SK-N-SH (cell line): Measurements from ENCODE around the gene GAN. TPM values are rescaled to one million over a fixed set of nuclear protein-coding genes. Genes with fewer than 3 reads are reported as not detected.

Experiments used
- CTCF ChIA-PET: fragments of 300-600, 350-600 bp; formaldehyde crosslinking; extraction: SDS; loops from one replicate; lab custom pipeline; 2021; lab: Yijun Ruan, JAX
- POLR2A ChIA-PET: fragments of 350-600 bp; sonication (Branson Sonifier 250); formaldehyde crosslinking; extraction: SDS; loops from one replicate; lab custom pipeline; 2020; ENCODE audit warnings: antibody characterized with exemption, inconsistent platforms; lab: Yijun Ruan, JAX
- DNase-seq: peaks from one replicate; pipeline ENCODE4 v3.0.0; 2012
- H2AFZ ChIP-seq: fragments of 200-600 bp; sonication (generic); 2 replicates; pipeline ENCODE4 v1.8.1; 2016; ENCODE audit warnings: antibody characterized with exemption, mild to moderate bottlenecking, low read depth
- H3F3A ChIP-seq: fragments of 200-600 bp; sonication (generic); replicated peaks from 2 replicates; pipeline ENCODE3; 2016; ENCODE audit warnings: antibody characterized with exemption, mild to moderate bottlenecking; ENCODE audit not compliant: insufficient read depth
- H3K27ac ChIP-seq, 2 experiments: fragments of 200-500 bp in 1 of 2; fragments of 200-600 bp in 1 of 2; sonication (Bioruptor generic) in 1 of 2; sonication (generic), shearing (Covaris generic) in 1 of 2; 2 replicates each; pipeline versions ENCODE4 v1.5.1 to v1.6.1; 2014 to 2016; ENCODE audit warnings: low read depth in 2 of 2, inconsistent platforms in 1 of 2, low read length in 1 of 2, mild to moderate bottlenecking in 1 of 2, mixed read lengths in 1 of 2
- H3K27me3 ChIP-seq: fragments of 200-600 bp; sonication (generic), shearing (Covaris generic); 2 replicates; pipeline ENCODE4 v1.6.1; 2016; ENCODE audit warnings: mixed run types; ENCODE audit not compliant: insufficient read depth
- H3K36me3 ChIP-seq, 2 experiments: fragments of 200-500 bp in 1 of 2; fragments of 200-600 bp in 1 of 2; sonication (Bioruptor generic) in 1 of 2; sonication (generic) in 1 of 2; replicated peaks in 1 of 2; 2 replicates each; pipeline versions ENCODE3 to v1.5.1; 2014 to 2016; ENCODE audit warnings: low read length in 1 of 2, mild to moderate bottlenecking in 1 of 2; ENCODE audit not compliant: insufficient read depth in 2 of 2, control insufficient read depth in 1 of 2
- H3K4me1 ChIP-seq, 2 experiments: fragments of 200-500 bp in 1 of 2; fragments of 200-600 bp in 1 of 2; sonication (Bioruptor generic) in 1 of 2; sonication (generic), shearing (Covaris generic) in 1 of 2; 2 replicates each; pipeline versions ENCODE4 v1.5.1 to v1.6.1; 2014 to 2016; ENCODE audit warnings: low read depth in 1 of 2, low read length in 1 of 2, mixed run types in 1 of 2; ENCODE audit not compliant: insufficient read depth in 2 of 2, control insufficient read depth in 1 of 2
- H3K4me2 ChIP-seq: fragments of 200-600 bp; sonication (generic), shearing (Covaris generic); 2 replicates; pipeline ENCODE4 v1.6.1; 2017; ENCODE audit warnings: mixed run types
- H3K4me3 ChIP-seq, 2 experiments: fragments of 200-500 bp in 1 of 2; fragments of 200-600 bp in 1 of 2; sonication (Bioruptor generic) in 1 of 2; sonication (generic), shearing (Covaris generic) in 1 of 2; 2 replicates each; pipeline versions ENCODE4 v1.5.1 to v1.8.1; 2014 to 2016; ENCODE audit warnings: low read depth in 2 of 2, inconsistent platforms in 1 of 2, low read length in 1 of 2, mild to moderate bottlenecking in 1 of 2, mixed read lengths in 1 of 2, moderate library complexity in 1 of 2
- H3K79me2 ChIP-seq: fragments of 200-600 bp; sonication (generic); 2 replicates; pipeline ENCODE4 v1.8.1; 2017; ENCODE audit warnings: mild to moderate bottlenecking; ENCODE audit not compliant: insufficient read depth
- H3K9ac ChIP-seq: fragments of 200-600 bp; sonication (generic); 2 replicates; pipeline ENCODE4 v1.6.1; 2017; ENCODE audit warnings: mixed run types
- H3K9me2 ChIP-seq: fragments of 200-600 bp; sonication (generic); 2 replicates; pipeline ENCODE4 v1.6.1; 2017; ENCODE audit warnings: mixed run types
- H3K9me3 ChIP-seq: fragments of 200-600 bp; sonication (generic); 2 replicates; pipeline ENCODE4 v1.6.1; 2017; ENCODE audit warnings: mixed run types, mild to moderate bottlenecking, moderate library complexity
- H4K20me1 ChIP-seq: fragments of 200-600 bp; sonication (generic); 2 replicates; pipeline ENCODE4 v1.6.1; 2017; ENCODE audit warnings: mild to moderate bottlenecking, mixed run types; ENCODE audit not compliant: insufficient read depth
- EP300 ChIP-seq, 2 experiments: IDR thresholded peaks; 2 replicates each; pipeline versions ENCODE4 v1.4.0 to v1.6.1; 2012; ENCODE audit warnings: borderline replicate concordance in 1 of 2, low read depth in 1 of 2, low read length in 1 of 2
- EZH2phosphoT487 ChIP-seq: fragments of 200-600 bp; sonication (generic); IDR thresholded peaks from 2 replicates; pipeline ENCODE4 v1.6.1; 2017; ENCODE audit warnings: low read depth, mixed run types, mild to moderate bottlenecking, antibody characterized with exemption, moderate library complexity, borderline replicate concordance
- GATA2 ChIP-seq: sonication (generic); formaldehyde crosslinking; IDR thresholded peaks from 2 replicates; pipeline ENCODE4 v1.5.0; 2020; ENCODE audit warnings: mild to moderate bottlenecking, missing genetic modification reagents
- NRF1 ChIP-seq: IDR thresholded peaks from 2 replicates; pipeline ENCODE4 v1.6.1; 2012; ENCODE audit warnings: low read depth, mild to moderate bottlenecking, low read length
- RAD21 ChIP-seq: IDR thresholded peaks from 2 replicates; pipeline ENCODE4 v1.6.1; 2012; ENCODE audit warnings: mild to moderate bottlenecking, low read length
- RCOR1 ChIP-seq: fragments of 150-350 bp; IDR thresholded peaks from 2 replicates; pipeline ENCODE4 v1.6.1; 2017; ENCODE audit warnings: antibody characterized with exemption, low read length
- RXRA ChIP-seq: IDR thresholded peaks from 2 replicates; pipeline ENCODE4 v1.4.0; 2012; ENCODE audit warnings: low read depth, mild to moderate bottlenecking, borderline replicate concordance
- TAF1 ChIP-seq: IDR thresholded peaks from 2 replicates; pipeline ENCODE4 v1.6.1; 2012; ENCODE audit warnings: low read depth, mild to moderate bottlenecking, low read length, moderate library complexity, borderline replicate concordance
- TEAD4 ChIP-seq: IDR thresholded peaks from 2 replicates; pipeline ENCODE4 v1.4.0; 2012; ENCODE audit warnings: mild to moderate bottlenecking, borderline replicate concordance; ENCODE audit not compliant: insufficient read depth
- WGBS: methylation state at CpG from one replicate; pipeline ENCODE4 v1.1.6; 2017; ENCODE audit warnings: low lambda C conversion rate; 5-methylcytosine and 5-hydroxymethylcytosine counted together
- polyA plus RNA-seq, 3 experiments: library from polyadenylated mRNA; depleted of rRNA; stranded (reverse); fragments of >200 nt; gene quantifications; 2 replicates each; pipeline ENCODE4 v1.2.3, GENCODE V29; 2012
- TF ChIP-seq, protein P1 (sequence below): fragments of 200-600 bp; sonication (generic); IDR thresholded peaks from 2 replicates; pipeline ENCODE4 v1.6.1; 2017; ENCODE audit warnings: antibody characterized with exemption, mild to moderate bottlenecking, moderate library complexity
- TF ChIP-seq, protein P2 (sequence below): fragments of 150-350 bp; IDR thresholded peaks from 2 replicates; pipeline ENCODE4 v1.6.1; 2017; ENCODE audit warnings: antibody characterized with exemption, low read length, low read depth, borderline replicate concordance
- TF ChIP-seq, protein P3 (sequence below): IDR thresholded peaks from 2 replicates; pipeline ENCODE4 v1.4.0; 2012; ENCODE audit warnings: low read depth, borderline replicate concordance

Gene GAN
- polyA plus RNA-seq, 1 of the 3 experiments (the other 2 are of a cell fraction): 0.79 TPM

DNA sequence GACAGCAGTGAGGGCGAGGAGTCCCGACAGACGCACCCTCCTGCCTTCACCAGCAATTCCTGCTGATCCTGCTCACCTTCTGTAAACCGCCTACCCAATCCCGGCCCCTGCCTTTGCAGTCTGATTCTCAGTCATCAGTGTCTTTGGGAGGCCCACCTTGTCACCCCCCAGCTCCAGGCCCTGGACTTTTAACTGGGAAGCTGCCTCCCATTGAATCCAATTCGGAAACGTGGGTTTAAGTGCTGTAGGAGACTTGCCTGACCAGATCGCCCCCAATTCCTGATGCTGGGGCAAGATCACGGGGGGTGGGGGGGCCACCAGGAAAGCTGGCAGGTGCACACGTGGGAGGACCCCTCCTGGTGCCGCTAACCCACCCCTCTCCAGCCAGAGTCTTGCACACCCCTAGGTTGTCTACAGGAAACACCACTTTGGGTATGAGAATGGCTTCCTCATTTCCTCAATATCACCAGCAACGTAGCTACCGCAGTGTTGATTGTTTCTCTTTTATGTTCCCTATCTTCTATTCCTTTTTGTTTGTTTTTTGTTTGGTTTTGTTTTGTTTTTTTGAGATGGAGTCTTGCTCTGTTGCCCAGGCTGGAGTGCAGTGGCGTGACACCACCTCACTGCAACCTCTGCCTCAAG lies 83.2 kb downstream of the GAN start:
- ChIA-PET POLR2A (no interaction called here), CTCF (no interaction called here)
- no peaks in the 10 kb centered on the region for H3K79me2 ChIP-seq
- H3K9ac ChIP-seq: no peak overlapping the region
- no peaks in the 10 kb centered on the region for H4K20me1 ChIP-seq
- H3K27ac ChIP-seq: no peak overlapping the region
- peaks cover 0 to 3% of the 10 kb centered on the region in 2 experiments; a peak in 1 of 4 replicates for H3K4me1 ChIP-seq
- no peak for DNase-seq
- WGBS: 89% methylated on average over 14 of the region's 14 CpGs
- H3K27me3 ChIP-seq: no peaks in the 10 kb centered on the region
- no peaks in the 10 kb centered on the region for H3K36me3 ChIP-seq
- no peak overlapping the region for H3K4me2 ChIP-seq
- H3K9me2 ChIP-seq: no peaks in the 10 kb centered on the region
- no peak for TF ChIP-seq RAD21
- no peak for TF ChIP-seq GATA2 (CRISPR knock-in tag)
- TF ChIP-seq, protein P1, sequence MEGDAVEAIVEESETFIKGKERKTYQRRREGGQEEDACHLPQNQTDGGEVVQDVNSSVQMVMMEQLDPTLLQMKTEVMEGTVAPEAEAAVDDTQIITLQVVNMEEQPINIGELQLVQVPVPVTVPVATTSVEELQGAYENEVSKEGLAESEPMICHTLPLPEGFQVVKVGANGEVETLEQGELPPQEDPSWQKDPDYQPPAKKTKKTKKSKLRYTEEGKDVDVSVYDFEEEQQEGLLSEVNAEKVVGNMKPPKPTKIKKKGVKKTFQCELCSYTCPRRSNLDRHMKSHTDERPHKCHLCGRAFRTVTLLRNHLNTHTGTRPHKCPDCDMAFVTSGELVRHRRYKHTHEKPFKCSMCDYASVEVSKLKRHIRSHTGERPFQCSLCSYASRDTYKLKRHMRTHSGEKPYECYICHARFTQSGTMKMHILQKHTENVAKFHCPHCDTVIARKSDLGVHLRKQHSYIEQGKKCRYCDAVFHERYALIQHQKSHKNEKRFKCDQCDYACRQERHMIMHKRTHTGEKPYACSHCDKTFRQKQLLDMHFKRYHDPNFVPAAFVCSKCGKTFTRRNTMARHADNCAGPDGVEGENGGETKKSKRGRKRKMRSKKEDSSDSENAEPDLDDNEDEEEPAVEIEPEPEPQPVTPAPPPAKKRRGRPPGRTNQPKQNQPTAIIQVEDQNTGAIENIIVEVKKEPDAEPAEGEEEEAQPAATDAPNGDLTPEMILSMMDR: no peak
- no peak for TF ChIP-seq EZH2phosphoT487
- TF ChIP-seq, protein P2, sequence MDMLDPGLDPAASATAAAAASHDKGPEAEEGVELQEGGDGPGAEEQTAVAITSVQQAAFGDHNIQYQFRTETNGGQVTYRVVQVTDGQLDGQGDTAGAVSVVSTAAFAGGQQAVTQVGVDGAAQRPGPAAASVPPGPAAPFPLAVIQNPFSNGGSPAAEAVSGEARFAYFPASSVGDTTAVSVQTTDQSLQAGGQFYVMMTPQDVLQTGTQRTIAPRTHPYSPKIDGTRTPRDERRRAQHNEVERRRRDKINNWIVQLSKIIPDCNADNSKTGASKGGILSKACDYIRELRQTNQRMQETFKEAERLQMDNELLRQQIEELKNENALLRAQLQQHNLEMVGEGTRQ: no peak
- no peak for TF ChIP-seq NRF1
- no peak overlapping the region for H3K4me3 ChIP-seq
- no peak overlapping the region for H2AFZ ChIP-seq
- H3K9me3 ChIP-seq: no peaks in the 10 kb centered on the region; the same call in 1 of the 2 replicates
- H3F3A ChIP-seq: peaks cover 5% of the 10 kb centered on the region

DNA sequence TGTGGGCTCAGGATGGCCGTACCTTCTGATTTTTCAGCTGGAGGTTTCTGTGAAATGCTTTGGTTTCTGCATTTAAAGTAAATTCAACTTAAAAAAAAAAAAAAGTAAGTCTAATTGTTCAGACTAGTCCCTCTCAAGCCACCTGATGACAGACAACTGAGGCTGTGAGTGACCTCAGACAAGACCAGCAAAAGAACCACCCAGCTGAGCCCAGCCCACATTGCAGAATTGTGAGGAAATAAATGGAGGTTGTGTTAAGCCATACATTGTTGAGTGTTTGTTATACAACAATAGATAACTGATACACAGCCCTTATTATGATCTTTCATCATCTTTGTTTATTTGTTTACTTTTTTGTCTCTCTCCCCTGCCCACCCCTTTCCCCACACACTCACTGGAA lies 85.1 kb downstream of the GAN start:
- Histone ChIP-seq H3F3A (peaks cover 5% of the 10 kb centered on the region), H3K27ac (no peak overlapping the region), H3K4me3 (no peak overlapping the region), H3K4me1 (peaks cover 0 to 5% of the 10 kb centered on the region in 2 experiments; a peak in 1 of 4 replicates), H3K4me2 (no peak overlapping the region), H3K27me3 (no peaks in the 10 kb centered on the region), H4K20me1 (no peaks in the 10 kb centered on the region), H3K79me2 (no peaks in the 10 kb centered on the region), H3K9me2 (no peaks in the 10 kb centered on the region), H2AFZ (no peak overlapping the region), H3K36me3 (no peaks in the 10 kb centered on the region), H3K9ac (no peak overlapping the region), H3K9me3 (no peaks in the 10 kb centered on the region; the same call in 1 of the 2 replicates)
- WGBS: 86% methylated on average over 1 of the region's 1 CpG
- TF ChIP-seq TAF1 (no peak), RCOR1 (no peak), RXRA (no peak), EP300 (IDR thresholded peaks at IDR 0.05; ENCODE audit: borderline replicate concordance in 1 of 2, low read depth in 1 of 2, low read length in 1 of 2) (no peak), TEAD4 (no peak)
- TF ChIP-seq, protein P3, sequence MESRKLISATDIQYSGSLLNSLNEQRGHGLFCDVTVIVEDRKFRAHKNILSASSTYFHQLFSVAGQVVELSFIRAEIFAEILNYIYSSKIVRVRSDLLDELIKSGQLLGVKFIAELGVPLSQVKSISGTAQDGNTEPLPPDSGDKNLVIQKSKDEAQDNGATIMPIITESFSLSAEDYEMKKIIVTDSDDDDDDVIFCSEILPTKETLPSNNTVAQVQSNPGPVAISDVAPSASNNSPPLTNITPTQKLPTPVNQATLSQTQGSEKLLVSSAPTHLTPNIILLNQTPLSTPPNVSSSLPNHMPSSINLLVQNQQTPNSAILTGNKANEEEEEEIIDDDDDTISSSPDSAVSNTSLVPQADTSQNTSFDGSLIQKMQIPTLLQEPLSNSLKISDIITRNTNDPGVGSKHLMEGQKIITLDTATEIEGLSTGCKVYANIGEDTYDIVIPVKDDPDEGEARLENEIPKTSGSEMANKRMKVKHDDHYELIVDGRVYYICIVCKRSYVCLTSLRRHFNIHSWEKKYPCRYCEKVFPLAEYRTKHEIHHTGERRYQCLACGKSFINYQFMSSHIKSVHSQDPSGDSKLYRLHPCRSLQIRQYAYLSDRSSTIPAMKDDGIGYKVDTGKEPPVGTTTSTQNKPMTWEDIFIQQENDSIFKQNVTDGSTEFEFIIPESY: no peak
- ChIA-PET CTCF (interaction anchor here (0.7 to 2.1 kb wide), 3 partner anchors 17 to 314 kb away, joined by 3 to 6 read pairs (median 3); no protein-coding TSS in a partner anchor), POLR2A (no interaction called here)
- no peak for DNase-seq
